Activated CD8-positive, alpha-beta memory T cell treated with anti-CD3 and anti-CD28 coated beads for 1 hour (primary cell): Measurements from ENCODE around the gene CARHSP1.
"Not testable (repeated sequence)": the region's sequence is repeated elsewhere in the genome, so short reads cannot be mapped to it uniquely, and the experiment has no call there.

ENCODE experiments used
- DNase-seq, 2 donors: peaks; one replicate each; pipeline ENCODE4 v3.0.0-alpha.2; 2020; ENCODE audit warnings: low read depth in 1 of 2; ENCODE audit errors: extremely low read depth in 1 of 2

Gene CARHSP1

GRCh38 chr16:8893976-8894690 lies 25.3 kb upstream of the CARHSP1 start:
- DNase-seq, result no peak

DNA sequence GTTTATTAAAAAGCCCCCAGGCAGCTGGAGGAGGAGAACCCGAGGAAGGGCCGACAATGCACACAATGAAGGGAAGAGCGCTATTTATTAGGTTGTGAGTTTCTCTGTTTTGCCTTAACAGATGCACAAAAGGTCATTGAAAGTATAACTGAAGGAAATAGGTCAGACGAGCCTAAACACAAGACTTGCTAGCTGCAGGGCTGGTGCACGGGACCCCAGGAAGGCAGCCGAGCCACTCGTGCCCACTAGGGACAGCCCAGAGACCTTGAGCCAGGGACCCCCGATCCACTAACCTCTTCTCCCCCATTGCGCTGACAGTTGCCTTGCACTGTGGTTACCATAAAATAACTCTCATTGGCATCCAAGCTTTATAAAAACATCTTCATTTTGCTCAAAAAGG lies 24.6 kb upstream of the CARHSP1 start:
- no peak for DNase-seq

DNA sequence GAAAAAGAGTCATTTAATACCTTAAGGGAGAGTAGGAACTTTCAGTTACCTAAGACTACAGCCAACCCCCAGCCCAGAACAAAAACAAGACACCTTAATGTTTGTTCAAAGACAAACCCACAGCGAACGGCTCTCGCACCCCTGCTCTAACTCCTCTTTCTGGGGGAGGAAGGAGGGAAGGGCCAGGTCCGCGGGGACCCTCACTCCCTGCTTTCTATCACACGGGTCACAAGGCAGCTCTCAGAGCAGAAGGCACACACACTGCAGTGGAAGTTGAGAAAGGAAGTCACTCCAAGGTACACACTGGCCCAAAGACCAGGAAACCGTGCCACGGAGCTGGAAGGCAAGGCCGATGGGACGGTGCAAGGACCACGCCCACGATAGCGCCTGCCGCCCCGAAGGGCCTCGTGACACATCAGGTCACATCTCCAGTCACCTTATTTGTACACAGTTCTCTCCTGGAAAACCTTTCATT lies 23.3 kb upstream of the CARHSP1 start:
- no peak for DNase-seq

DNA sequence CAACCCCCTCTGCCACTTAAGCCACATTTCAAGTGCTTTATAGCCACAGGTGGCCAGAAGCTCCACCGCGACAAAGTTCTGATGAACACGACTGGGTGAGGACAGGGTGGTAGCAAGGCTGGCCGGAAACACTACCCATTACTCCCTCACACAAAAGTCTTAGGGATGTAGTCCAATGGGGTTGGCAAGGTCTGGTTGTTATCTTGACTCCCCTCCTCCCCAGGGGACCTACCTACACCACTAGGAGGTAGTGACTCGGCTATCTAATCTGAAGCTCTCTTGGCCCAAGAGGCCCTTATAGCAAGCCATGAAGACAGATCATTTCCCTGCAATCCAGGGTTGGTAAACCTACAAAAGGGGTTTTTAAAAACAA lies 21.7 kb upstream of the CARHSP1 start:
- no peak for DNase-seq

GRCh38 chr16:8889893-8890548 lies 21.2 kb upstream of the CARHSP1 start:
- DNase-seq, result no peak

GRCh38 chr16:8888951-8889892 lies 20.4 kb upstream of the CARHSP1 start:
- DNase-seq, result no peak

- DNase-seq, result no peak
Measured at GRCh38 chr16:8887952-8888560, 19.2 kb upstream of the CARHSP1 start.

DNA sequence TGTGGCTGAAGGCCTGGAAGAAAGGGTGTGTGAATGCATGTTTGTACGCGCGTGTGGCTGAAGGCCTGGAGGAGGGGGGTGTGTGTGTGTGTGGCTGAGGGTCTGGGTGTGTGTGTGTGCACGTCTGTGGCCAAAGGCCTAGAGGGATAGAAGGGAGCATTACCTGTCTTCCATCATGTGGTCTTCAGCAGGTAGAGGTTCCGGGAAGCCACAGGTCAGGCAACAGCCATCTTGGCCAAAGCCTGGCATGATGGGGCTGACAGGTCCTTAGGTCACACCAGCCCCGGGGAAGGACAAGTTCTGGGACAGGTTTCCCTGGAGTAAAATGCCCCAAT lies 18.6 kb upstream of the CARHSP1 start:
- DNase-seq, result no peak

DNA sequence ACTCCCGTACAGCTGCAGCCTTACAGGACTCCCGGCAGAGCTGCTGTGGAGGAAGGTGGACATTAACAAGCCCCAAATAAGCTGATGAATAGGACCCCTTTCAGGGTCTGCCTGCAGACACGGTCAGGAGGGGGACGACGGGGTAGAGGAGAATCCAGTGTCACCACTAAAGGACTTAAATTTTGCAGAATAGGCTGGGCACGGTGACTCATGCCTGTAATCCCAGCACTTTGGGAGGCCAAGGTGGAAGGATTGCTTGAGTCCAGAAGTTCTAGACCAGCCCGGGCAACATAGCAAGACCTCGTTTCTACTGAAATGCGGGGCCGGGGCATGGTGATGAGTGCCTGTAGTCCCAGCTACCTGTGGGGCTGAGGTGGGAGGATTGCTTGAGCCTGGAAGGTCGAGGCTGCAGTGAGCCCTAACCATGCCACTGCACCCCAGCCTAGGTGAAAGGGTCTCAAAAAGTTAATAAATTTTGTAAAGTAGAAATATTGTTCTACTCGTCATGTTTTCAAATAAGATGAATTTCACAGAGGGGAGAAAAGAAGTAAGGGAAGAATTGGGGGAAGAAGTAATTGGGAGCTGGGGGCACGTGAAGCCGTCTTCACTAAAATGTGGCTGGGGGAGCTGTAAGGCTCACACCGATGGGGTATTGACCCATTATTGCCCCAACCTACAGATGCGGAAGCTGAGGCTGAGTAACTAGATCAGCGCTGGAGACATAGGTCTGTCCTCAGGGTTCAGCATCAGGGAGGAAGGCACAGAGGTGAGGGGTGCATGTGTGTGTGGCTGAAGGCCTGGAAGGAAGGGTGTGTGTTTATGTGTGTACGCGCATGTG lies 18.0 kb upstream of the CARHSP1 start:
- DNase-seq, result no peak

DNA sequence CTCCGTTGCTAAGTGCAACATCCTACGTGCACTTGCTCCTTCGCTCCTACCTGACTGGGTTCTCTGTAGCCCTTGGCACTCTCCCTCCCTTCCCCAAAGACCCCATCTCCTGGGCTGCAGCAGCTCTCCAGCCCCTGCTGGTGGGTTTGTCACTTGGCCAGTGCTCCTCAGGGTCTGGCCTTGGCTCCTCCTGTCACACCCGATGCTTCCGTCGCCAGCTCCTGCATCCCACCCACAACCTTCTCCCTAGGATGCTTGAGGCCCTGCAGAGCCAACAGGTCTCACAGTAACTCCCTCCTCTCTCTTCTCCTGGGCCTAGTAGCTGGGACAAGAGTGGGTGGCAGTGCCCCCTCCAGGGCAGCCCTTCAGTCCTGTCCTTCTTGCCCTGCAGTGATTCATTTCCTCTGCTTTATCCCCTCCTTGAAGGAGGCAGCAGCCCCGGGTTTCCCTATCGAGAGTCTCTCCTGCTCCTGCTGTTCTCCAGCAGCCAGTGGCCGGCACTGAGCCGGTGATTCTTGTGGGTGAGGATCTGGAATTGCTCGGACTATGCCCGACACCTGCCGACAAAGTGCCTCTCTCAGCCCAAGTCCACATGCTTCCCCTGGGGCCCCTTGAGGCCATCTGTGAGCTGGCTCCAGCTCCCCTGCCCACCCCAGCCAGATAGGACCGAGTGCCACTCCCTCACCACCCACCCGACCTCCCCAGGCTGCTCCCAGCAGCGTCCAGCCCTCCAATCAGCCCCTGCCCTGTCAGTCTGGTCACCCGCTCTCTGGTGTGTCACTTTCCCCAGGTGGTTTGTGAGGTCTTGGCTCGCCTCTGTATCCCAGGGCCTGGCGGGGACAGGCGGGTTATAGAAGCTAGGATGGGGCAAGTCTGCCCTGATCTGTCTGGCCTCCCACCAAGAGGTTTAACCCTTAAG lies 17.1 kb upstream of the CARHSP1 start:
- no peak for DNase-seq

DNA sequence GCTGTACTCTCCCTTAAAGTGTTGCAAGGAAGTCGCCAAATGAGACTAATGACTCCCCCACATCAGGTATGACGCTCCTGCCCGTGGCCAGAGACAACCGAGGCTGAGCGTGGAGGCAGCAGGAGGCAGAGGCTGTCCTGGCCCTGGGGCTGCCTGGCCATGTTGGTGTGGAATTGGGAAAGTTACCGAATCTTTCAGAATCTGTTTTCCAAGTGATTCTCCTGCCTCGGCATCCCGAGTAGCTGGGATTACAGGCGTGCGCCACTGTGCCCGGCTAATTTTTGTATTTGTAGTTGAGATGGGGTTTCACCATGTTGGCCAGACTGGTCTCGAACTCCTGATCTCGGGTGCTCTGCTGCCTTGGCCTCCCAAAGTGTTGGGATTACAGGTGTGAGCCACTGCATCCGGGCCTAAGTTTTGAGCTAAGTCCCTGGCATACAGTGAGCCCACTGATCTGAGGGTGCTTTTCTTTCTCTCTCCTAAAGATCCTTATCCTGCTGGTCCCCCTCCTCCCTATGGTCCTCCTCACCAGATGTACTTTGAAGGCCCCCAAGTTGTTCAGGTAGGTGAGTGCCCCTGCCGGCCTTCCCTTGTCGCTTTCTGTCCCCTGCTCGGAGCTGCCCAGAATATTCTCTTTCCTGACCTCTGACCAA lies 14.0 kb upstream of the CARHSP1 start:
- no peak for DNase-seq

GRCh38 chr16:8882041-8882617 lies 13.3 kb upstream of the CARHSP1 start, which contains the start of gene LITAFD:
Gene LITAFD (plus strand): TSS chr16:8882351. CDS start chr16:8884356, 2,005 bp downstream.
- DNase-seq, result no peak

DNA sequence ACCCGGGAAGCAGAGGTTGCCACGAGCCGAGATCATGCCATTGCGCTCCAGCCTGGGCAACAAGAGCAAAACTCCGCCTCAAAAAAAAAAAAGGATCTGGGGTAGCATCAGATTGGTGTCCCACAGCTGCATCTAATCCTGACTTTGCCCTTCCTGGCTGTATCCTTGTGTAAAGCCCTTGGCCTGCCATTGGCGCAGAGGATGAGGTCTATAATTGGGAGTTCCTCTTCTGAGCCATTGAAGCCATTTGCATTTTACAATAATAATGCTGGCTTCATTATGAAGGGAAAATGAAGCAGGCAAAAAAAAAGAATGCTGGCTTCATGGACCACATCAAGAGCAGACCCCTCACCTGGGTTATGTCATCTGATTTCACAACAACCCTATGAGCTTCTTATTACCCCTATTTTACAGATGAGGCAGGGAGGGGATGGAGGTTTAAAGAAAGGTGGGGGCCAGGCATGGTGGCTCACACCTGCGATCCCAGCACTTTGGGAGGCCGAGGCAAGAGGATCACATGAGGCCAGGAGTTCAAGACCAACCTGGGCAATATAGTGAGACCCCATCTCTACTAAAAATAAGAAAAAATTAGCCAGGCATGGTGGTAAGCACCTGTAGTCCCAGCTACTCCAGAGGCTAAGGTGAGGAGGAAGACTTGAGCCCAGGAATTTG lies 12.2 kb upstream of the CARHSP1 start:
- DNase-seq, result no peak

GRCh38 chr16:8878523-8878911 lies 9.7 kb upstream of the CARHSP1 start:
- DNase-seq, result no peak

GRCh38 chr16:8877894-8878522 lies 9.2 kb upstream of the CARHSP1 start:
- DNase-seq, result no peak

GRCh38 chr16:8875317-8875716 lies 6.5 kb upstream of the CARHSP1 start:
- not testable (repeated sequence) for DNase-seq

GRCh38 chr16:8874388-8874787 lies 5.6 kb upstream of the CARHSP1 start:
- no peak for DNase-seq
